Upper lobe of right lung (tissue), 1 donor: ENCODE data around the gene PLA2G4A. TPM values are rescaled to one million over a fixed set of nuclear protein-coding genes. Genes with fewer than 3 reads are reported as not detected.

Source experiments
- ATAC-seq: fragments of 200-7000 bp; cut with Tn5 transposase; one replicate; pipeline ENCODE4 v1.9.1; 2020; ENCODE audit warnings: mild to moderate bottlenecking, moderate library complexity
- DNase-seq: peaks from one replicate; pipeline ENCODE4 v3.0.0-alpha.2; 2020
- H3K27ac ChIP-seq: fragments of 200-600 bp; one replicate; pipeline ENCODE4 v1.8.0; 2022
- H3K27me3 ChIP-seq: fragments of 200-600 bp; one replicate; pipeline ENCODE4 v1.8.0; 2022; ENCODE audit warnings: mild to moderate bottlenecking
- H3K36me3 ChIP-seq: fragments of 200-600 bp; one replicate; pipeline ENCODE4 v1.8.0; 2022
- H3K4me1 ChIP-seq: fragments of 200-600 bp; one replicate; pipeline ENCODE4 v1.8.0; 2022
- H3K4me3 ChIP-seq: fragments of 200-600 bp; one replicate; pipeline ENCODE4 v1.8.0; 2022; ENCODE audit warnings: mild to moderate bottlenecking
- H3K9me3 ChIP-seq: fragments of 200-600 bp; one replicate; pipeline ENCODE4 v1.8.0; 2022
- intact Hi-C: fragments of 100-400 bp; cut with DNase I; formaldehyde crosslinking; loops from one replicate; pipeline ENCODE4 v1.11.0; 2022
- total RNA-seq: library from RNA; stranded (reverse); fragmentation: NEBNext Ultra II Directional; extraction: Animal tissue kit (Norgen Biotek cat#: 25700); gene quantifications from one replicate; pipeline ENCODE4 v1.2.1, GENCODE V29; 2021
- TF ChIP-seq, protein P1 (sequence below): fragments of 200-600 bp; IDR thresholded peaks from one replicate; pipeline ENCODE4 v1.8.0; 2022; ENCODE audit warnings: antibody characterized with exemption
- donor health status: DM: no; HTN: yes; CAD: no; lungs with severe emphysema.

The PLA2G4A gene
- total RNA-seq, 1 donor from 2014 or later = 10.7 TPM

DNA sequence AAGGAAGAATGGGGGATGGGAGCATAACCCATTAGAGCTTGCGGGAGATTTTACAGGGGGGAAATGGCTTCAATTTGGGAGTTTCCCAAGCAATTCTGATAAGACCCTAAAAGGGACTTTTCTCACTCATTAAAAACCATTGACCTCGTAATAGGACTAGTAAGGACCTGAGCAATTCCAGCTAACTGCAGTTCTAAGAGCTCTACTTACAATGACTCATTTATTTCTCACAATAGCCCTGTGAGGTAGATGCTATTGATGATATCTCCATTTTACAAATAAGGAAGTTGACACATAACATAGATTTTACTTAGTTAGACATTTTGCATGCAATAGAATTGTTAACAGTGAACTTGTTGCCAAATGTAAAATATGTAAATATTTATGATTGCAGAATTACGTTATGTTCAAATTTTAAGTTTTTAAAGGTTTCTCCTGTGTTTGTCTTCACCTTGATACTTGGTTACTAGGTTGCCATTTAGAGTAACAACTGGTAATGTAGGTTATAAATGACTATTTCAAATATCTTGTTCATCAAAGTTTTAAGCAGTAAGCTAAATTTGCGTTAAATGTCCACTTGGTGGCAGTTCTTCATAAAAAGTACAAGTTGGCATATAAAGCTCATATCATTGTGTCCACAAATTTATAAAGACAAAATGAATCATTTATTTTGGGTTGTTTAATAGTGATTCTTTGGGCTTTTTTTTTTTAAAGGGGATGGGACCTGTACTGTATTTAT lies 182.0 kb downstream of the PLA2G4A start:
- DNase-seq (no peak), ATAC-seq (no peak)
- H3K4me1 ChIP-seq = no peaks in the 10 kb centered on the region
- H3K4me3 ChIP-seq = no peak overlapping the region
- TF ChIP-seq, protein P1, sequence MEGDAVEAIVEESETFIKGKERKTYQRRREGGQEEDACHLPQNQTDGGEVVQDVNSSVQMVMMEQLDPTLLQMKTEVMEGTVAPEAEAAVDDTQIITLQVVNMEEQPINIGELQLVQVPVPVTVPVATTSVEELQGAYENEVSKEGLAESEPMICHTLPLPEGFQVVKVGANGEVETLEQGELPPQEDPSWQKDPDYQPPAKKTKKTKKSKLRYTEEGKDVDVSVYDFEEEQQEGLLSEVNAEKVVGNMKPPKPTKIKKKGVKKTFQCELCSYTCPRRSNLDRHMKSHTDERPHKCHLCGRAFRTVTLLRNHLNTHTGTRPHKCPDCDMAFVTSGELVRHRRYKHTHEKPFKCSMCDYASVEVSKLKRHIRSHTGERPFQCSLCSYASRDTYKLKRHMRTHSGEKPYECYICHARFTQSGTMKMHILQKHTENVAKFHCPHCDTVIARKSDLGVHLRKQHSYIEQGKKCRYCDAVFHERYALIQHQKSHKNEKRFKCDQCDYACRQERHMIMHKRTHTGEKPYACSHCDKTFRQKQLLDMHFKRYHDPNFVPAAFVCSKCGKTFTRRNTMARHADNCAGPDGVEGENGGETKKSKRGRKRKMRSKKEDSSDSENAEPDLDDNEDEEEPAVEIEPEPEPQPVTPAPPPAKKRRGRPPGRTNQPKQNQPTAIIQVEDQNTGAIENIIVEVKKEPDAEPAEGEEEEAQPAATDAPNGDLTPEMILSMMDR = no peak
- no peaks in the 10 kb centered on the region for H3K36me3 ChIP-seq
- H3K27ac ChIP-seq = no peak overlapping the region
- intact Hi-C loops = no loop called here
- H3K9me3 ChIP-seq = no peaks in the 10 kb centered on the region
- no peaks in the 10 kb centered on the region for H3K27me3 ChIP-seq

DNA sequence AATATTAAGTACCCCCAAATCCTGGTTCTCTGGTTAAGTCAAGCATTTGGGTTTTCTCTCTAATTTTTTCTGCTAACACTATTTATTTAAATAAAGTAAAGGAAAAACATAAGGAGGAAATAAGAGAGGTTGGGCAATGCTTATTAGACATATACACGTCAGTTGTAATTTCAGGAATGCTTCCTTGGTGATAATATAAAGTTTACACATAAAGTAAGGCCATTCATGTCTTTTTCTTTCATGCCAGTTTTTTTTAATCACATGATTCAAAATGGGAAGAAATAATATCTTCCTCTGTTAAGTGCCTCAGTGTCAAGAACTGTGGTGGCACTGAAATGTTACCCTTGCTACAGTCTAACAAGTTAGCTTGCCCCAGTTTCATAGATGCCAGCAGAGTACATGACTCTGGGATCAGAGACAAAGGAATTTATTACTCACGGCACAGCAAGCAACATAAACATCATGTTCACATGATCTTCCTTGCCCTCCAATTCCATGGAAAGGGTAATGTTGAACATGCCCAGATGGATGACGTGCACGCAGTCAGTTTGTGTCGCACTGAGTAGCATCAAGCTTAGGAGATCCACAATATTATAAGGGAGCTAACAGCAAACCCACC lies 184.9 kb downstream of the PLA2G4A start:
- intact Hi-C loops = no loop called here
- Histone ChIP-seq H3K4me3 (no peak overlapping the region), H3K4me1 (no peaks in the 10 kb centered on the region), H3K36me3 (no peaks in the 10 kb centered on the region), H3K9me3 (no peaks in the 10 kb centered on the region), H3K27ac (no peak overlapping the region), H3K27me3 (no peaks in the 10 kb centered on the region)
- ATAC-seq (no peak), DNase-seq (no peak)
- TF ChIP-seq, protein P1 = no peak

DNA sequence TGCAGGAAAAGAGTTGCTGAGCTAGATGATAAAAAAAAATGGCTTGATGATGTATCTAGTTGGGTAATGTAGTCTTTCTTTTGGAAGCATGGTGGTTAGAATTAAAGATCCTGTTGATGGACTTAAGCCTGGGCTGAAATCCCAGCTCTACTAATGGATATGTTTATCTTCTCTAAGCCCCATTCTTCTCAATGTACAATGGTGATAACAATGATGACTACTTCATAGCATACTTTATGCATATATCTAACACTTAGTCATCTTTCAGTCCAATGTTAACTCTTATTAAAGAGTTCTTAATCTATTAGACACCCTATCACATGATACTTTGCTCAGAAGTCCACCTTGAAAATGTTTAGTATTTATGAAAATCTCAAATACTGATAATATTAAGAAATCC lies 189.5 kb downstream of the PLA2G4A start:
- DNase-seq = no peak
- no peak overlapping the region for H3K4me3 ChIP-seq
- H3K27ac ChIP-seq = no peak overlapping the region
- no peaks in the 10 kb centered on the region for H3K36me3 ChIP-seq
- no peaks in the 10 kb centered on the region for H3K4me1 ChIP-seq
- H3K9me3 ChIP-seq = no peaks in the 10 kb centered on the region
- intact Hi-C loops = no loop called here
- TF ChIP-seq, protein P1 = no peak
- ATAC-seq = no peak
- no peaks in the 10 kb centered on the region for H3K27me3 ChIP-seq

DNA sequence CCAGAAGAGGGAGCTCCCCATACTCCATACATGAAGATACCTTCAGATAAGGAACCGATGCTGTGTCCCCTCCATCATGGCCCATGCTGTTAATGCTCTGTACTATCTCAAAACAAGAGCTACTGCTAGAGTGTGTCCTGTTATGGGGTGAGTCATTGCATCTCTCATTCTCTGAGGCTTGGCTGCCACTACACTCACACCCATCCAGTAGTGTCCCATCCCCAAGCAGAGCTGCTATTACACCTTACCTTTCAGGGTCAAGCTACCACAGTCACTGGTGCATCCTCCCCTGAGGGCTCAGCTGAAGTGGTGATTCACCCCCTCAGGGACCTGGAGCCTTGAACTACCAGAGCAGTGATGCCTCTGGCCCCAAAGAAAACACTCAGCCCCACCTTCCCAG lies 198.5 kb downstream of the PLA2G4A start:
- Histone ChIP-seq H3K4me1 (no peaks in the 10 kb centered on the region), H3K9me3 (no peaks in the 10 kb centered on the region), H3K36me3 (no peaks in the 10 kb centered on the region), H3K27ac (no peak overlapping the region), H3K27me3 (no peaks in the 10 kb centered on the region), H3K4me3 (no peak overlapping the region)
- TF ChIP-seq, protein P1 = no peak
- DNase-seq = no peak
- intact Hi-C loops = no loop called here
- peak; percentile 21 for ATAC-seq

DNA sequence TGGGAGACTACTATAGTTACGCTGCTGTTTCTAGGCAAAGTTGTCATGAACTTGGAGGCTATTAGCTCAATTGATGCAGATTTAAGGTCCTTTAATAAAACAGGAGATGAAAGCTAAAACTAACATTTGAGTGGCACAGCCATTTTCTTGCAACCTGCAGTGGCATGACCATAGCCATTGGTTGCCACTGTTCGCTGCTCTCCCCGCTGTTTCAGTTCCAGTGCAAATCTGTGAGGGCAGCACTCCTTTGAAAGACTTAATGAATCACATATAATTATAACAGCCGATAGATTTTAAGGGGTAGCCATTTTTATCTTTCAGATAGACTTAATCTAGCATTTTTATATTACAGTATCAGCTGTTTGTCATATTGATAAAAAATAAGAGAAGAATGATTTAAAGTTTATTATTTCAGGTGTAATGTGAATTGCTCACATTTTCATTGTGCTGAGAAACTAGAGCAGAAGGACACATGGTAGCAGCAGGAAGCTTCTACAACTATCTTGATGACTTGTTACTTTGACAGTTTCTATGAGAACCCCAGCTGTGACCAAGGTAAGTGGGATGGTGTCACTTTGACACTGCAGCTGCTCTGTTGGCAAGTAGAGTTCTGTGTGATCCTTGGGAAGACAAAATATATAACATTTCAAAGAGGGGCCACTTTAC lies 203.7 kb downstream of the PLA2G4A start:
- no peak for DNase-seq
- no peaks in the 10 kb centered on the region for H3K9me3 ChIP-seq
- H3K4me1 ChIP-seq = no peaks in the 10 kb centered on the region
- no peak overlapping the region for H3K27ac ChIP-seq
- H3K36me3 ChIP-seq = no peaks in the 10 kb centered on the region
- no peaks in the 10 kb centered on the region for H3K27me3 ChIP-seq
- TF ChIP-seq, protein P1 = no peak
- H3K4me3 ChIP-seq = no peak overlapping the region
- ATAC-seq = no peak
- intact Hi-C loops = no loop called here
